Measurements from ENCODE around the gene DUT. TPM values are rescaled to one million over a fixed set of nuclear protein-coding genes. Genes with fewer than 3 reads are reported as not detected.

Gene DUT
- total and polyA plus RNA-seq, 2 of the 8 experiments (the other 6 are each of a cell fraction or from before 2014, with no cell fraction given), result 71.5 to 246 TPM

- POLR2A ChIA-PET (ENCODE audit: partially characterized antibody), result interaction anchor here (1.0 kb wide), 1 partner anchor 11 kb away, joined by 3 read pairs; no protein-coding TSS in a partner anchor
- Histone ChIP-seq H4K5ac (ENCODE audit: insufficient read length, low read depth, low read length) (no peak overlapping the region), H3K4me1 (replicated peaks in 1 of 4; ENCODE audit: control insufficient read depth in 3 of 4, insufficient read depth in 4 of 4, low read length in 3 of 4) (peaks cover 4 to 13% (median 7%) of the 10 kb centered on the region in 4 experiments; a peak in 5 of 7 replicates), H3K14ac (ENCODE audit: insufficient read length) (no peak overlapping the region), H2BK20ac (ENCODE audit: low read length) (no peak overlapping the region), H3K23me2 (ENCODE audit: low read depth, low read length) (no peaks in the 10 kb centered on the region), H3K36me3 (ENCODE audit: control insufficient read depth in 2 of 4, insufficient read depth in 4 of 4, low read length in 3 of 4) (no peaks in the 10 kb centered on the region), H3K27me3 (replicated peaks in 1 of 4; ENCODE audit: control insufficient read depth in 3 of 4, extremely low read depth in 1 of 4, insufficient read depth in 3 of 4, low read length in 3 of 4) (no peaks in the 10 kb centered on the region), H3K4me3 (ENCODE audit: extremely low read depth in 1 of 4, insufficient read depth in 2 of 4, low read depth in 3 of 4, low read length in 4 of 4) (no peak overlapping the region), H3K56ac (replicated peaks; ENCODE audit: insufficient read length, low read depth, low read length) (no peak overlapping the region), H3K9ac (replicated peaks in 1 of 4; ENCODE audit: extremely low read depth in 1 of 4, low read depth in 3 of 4, low read length in 3 of 4) (no peak overlapping the region), H3K79me2 (ENCODE audit: control insufficient read depth in 1 of 2, insufficient read depth in 2 of 2, low read length in 2 of 2) (no peaks in the 10 kb centered on the region), H2AFZ (ENCODE audit: low read length) (no peak overlapping the region), H3K4ac (replicated peaks; ENCODE audit: insufficient read length, low read depth, low read length) (no peak overlapping the region), H3K27ac (ENCODE audit: low read depth, low read length) (no peak overlapping the region), H3K18ac (ENCODE audit: extremely low read depth, low read length) (no peak overlapping the region), H3K4me2 (ENCODE audit: insufficient read depth in 1 of 2, low read depth in 2 of 2, low read length in 2 of 2) (no peak overlapping the region), H2BK15ac (ENCODE audit: low read length) (no peak overlapping the region), H4K91ac (replicated peaks; ENCODE audit: insufficient read length, low read length) (no peak overlapping the region), H2BK120ac (replicated peaks; ENCODE audit: low read depth, low read length) (no peak overlapping the region), H2AK5ac (ENCODE audit: low read depth, low read length) (no peak overlapping the region), H3K9me3 (ENCODE audit: insufficient read depth in 2 of 2, low read depth in 1 of 2, low read length in 1 of 2) (no peaks in the 10 kb centered on the region), H4K8ac (ENCODE audit: extremely low read depth, insufficient read depth, low read length) (no peak overlapping the region), H2BK5ac (ENCODE audit: low read depth, low read length) (no peak overlapping the region), H4K20me1 (replicated peaks in 1 of 2; ENCODE audit: control insufficient read depth in 1 of 2, insufficient read depth in 2 of 2, low read length in 2 of 2) (no peaks in the 10 kb centered on the region), H3K23ac (ENCODE audit: insufficient read length) (no peak overlapping the region), H2BK12ac (ENCODE audit: low read depth, low read length) (no peak overlapping the region), H3K79me1 (ENCODE audit: low read depth, low read length) (no peaks in the 10 kb centered on the region)
- WGBS, 2 experiments (ENCODE audit: extremely low coverage in 1 of 2, insufficient coverage in 1 of 2, insufficient read length in 1 of 2, insufficient replicate concordance in 2 of 2, low coverage in 1 of 2, low lambda C conversion rate in 2 of 2, missing lambda C conversion rate in 1 of 2), result 86% methylated on average over 8 of the region's 8 CpGs; no CpG with 5 or more reads in 1 of the 2 experiments
- TF ChIP-seq TEAD4 (IDR thresholded peaks at IDR 0.05; ENCODE audit: low read depth, low read length), result no peak
- TF ChIP-seq TCF12 (IDR thresholded peaks at IDR 0.05; ENCODE audit: low read depth, low read length), result no peak
- no peak for TF ChIP-seq CREB1 (IDR thresholded peaks at IDR 0.05)
- TF ChIP-seq NANOG (IDR thresholded peaks at IDR 0.05; ENCODE audit: insufficient read depth, low read depth, low read length, poor library complexity, severe bottlenecking), result no peak
- no peak for TF ChIP-seq CHD1 (IDR thresholded peaks at IDR 0.05; ENCODE audit: low read depth, low read length)
- TF ChIP-seq SAP30 (IDR thresholded peaks at IDR 0.05; ENCODE audit: insufficient read depth, insufficient replicate concordance, low read length), result no peak
- no peak for TF ChIP-seq GTF2F1 (IDR thresholded peaks at IDR 0.05; ENCODE audit: borderline replicate concordance, low read depth, low read length)
- TF ChIP-seq CEBPB (IDR thresholded peaks at IDR 0.05; ENCODE audit: low read depth, low read length), result no peak
- TF ChIP-seq SP4 (IDR thresholded peaks at IDR 0.05; ENCODE audit: low read length), result no peak
- CTCF ChIA-PET (ENCODE audit: partially characterized antibody), result interaction anchor here (0.6 to 5.0 kb wide), 3 partner anchors 22 to 750 kb away, joined by 3 to 22 read pairs (median 5); no protein-coding TSS in a partner anchor
- no peak for FAIRE-seq
- DNase-seq (ENCODE audit: low read depth in 1 of 2, low spot score in 2 of 2), result no peak
These were observed 23.6 kb upstream of the DUT start for GRCh38 chr15:48307586-48307985.

Data from H1 (cell line).